Activated T-helper 1 cell treated with anti-CD3 and anti-CD28 coated beads, Interleukin-12 subunit alpha, Interleukin-12 subunit beta, Interleukin-2, Interleukin-4 antibody, amounts not matched to agents 30 ng/mL and 10 ng/mL and 1 ng/mL, durations not matched to agents 14 hours and 24 hours and 36 hours (primary cell): ENCODE results near the gene PRRG4. TPM values are rescaled to one million over a fixed set of nuclear protein-coding genes. Genes with fewer than 3 reads are reported as not detected.
"Not testable (repeated sequence)": the region's sequence is repeated elsewhere in the genome, so short reads cannot be mapped to it uniquely, and the experiment has no call there.

Experiments
- DNase-seq: peaks from one replicate; pipeline ENCODE4 v3.0.0; 2021; ENCODE audit warnings: low spot score
- H3K27ac Mint-ChIP-seq: one replicate; pipeline ENCODE4 v1.8.0; 2021; ENCODE audit warnings: mild to moderate bottlenecking, mixed read lengths
- H3K27me3 Mint-ChIP-seq: one replicate; pipeline ENCODE4 v1.8.0; 2022; ENCODE audit warnings: mild to moderate bottlenecking, moderate library complexity, mixed read lengths; ENCODE audit not compliant: insufficient read depth
- H3K36me3 Mint-ChIP-seq: one replicate; pipeline ENCODE4 v1.8.0; 2021; ENCODE audit warnings: low read depth, mixed read lengths
- H3K4me1 Mint-ChIP-seq: one replicate; pipeline ENCODE4 v1.8.0; 2021; ENCODE audit warnings: low read depth, mixed read lengths
- H3K4me3 Mint-ChIP-seq: one replicate; pipeline ENCODE4 v1.8.0; 2021; ENCODE audit warnings: mild to moderate bottlenecking, moderate library complexity, mixed read lengths
- H3K9me3 Mint-ChIP-seq: one replicate; pipeline ENCODE4 v1.8.0; 2021; ENCODE audit warnings: mixed read lengths
- intact Hi-C: fragments of 100-400 bp; cut with micrococcal nuclease; formaldehyde crosslinking; loops from one replicate; pipeline ENCODE4 v1.15.1; 2024
- total RNA-seq: library from RNA; stranded (reverse); gene quantifications from 2 replicates; pipeline ENCODE4 v1.2.3, GENCODE V29; 2022

The PRRG4 gene
- total RNA-seq, 1 donor from 2014 or later, result 0.83 TPM

DNA sequence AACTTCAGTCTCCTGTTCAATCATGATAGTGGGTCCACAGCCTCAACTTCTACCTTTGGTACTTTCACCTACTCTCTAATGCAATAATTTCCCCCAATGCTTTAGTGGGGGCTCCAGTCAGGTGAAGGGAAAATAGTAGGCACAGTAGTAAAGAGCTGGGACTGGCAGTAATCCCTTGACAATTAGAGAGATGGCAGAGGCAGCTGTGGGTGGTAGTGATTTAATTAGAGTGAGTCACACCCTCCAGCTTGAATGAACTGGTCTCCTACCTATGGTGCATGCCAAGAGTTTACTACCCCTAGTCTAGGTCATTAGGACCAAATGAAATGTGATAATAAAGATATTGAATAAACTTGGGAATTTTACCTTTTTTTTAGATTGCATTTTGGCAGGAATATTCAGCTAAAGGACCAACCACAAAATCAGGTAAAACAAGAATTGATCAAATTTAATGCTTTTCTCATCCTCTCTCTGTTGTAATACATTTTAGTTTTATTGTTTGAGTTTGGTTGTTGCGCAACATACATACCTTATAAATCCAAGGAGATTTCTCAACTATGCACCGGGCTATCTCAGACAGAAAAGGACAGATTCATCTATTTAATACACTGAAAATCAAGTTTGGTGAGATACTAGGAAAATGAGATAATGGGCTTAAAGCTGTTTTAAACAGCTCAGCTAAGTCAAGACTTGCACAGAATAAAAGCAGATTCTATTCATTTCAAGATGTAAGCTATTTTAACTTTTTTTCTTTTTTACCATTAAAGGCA, 9.0 kb downstream of the PRRG4 start:
- no peak for DNase-seq
- H3K9me3 Mint-ChIP-seq, result no peaks in the 10 kb centered on the region
- peaks cover 5% of the 10 kb centered on the region for H3K27me3 Mint-ChIP-seq
- no peak overlapping the region for H3K27ac Mint-ChIP-seq
- intact Hi-C loops, result no loop called here
- no peak overlapping the region for H3K4me3 Mint-ChIP-seq
- H3K36me3 Mint-ChIP-seq, result no peaks in the 10 kb centered on the region
- H3K4me1 Mint-ChIP-seq, result no peaks in the 10 kb centered on the region

DNA sequence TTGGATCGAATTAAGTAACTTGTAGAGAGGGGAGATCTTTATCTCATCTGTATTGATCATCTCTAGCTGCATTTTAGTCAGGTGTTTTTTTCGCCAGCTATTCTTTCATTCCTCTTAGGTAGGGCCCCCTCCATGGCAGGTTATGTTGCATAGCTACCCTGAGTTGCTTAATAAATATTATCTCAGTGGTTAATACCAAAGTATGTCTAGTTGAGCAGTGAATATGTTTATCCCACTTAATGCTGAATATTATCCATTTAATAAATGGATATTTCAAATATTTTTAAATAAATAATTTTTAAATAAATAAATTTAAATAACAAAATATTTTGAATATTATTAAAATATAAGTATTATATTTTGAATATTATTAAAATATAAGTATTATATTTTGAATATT, 9.6 kb downstream of the PRRG4 start:
- no peak overlapping the region for H3K27ac Mint-ChIP-seq
- H3K27me3 Mint-ChIP-seq, result peaks cover 2% of the 10 kb centered on the region
- intact Hi-C loops, result no loop called here
- H3K4me1 Mint-ChIP-seq, result no peaks in the 10 kb centered on the region
- H3K4me3 Mint-ChIP-seq, result no peak overlapping the region
- H3K9me3 Mint-ChIP-seq, result no peaks in the 10 kb centered on the region
- H3K36me3 Mint-ChIP-seq, result no peaks in the 10 kb centered on the region
- DNase-seq, result no peak

DNA sequence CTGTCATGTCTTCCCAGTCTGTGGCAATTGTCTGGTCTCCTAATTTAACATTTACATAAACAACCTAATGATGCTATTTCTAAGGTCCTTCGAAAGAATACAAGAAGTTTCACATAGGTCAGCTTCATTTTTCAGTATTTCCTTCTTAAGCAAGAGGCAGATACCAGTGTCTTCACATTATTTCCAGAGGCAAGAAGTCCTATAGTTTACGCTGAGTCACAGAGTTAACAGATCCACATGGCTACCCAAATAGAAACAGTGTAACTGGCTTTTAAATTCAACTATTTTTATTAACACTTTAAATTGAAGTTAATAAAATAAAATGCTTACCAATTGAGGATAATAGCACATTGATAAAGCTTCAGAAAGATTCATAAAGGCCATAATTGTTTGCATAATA, 10.9 kb downstream of the PRRG4 start:
- Mint-ChIP-seq H3K27ac (no peak overlapping the region), H3K27me3 (no peaks in the 10 kb centered on the region)
- intact Hi-C loops, result no loop called here

DNA sequence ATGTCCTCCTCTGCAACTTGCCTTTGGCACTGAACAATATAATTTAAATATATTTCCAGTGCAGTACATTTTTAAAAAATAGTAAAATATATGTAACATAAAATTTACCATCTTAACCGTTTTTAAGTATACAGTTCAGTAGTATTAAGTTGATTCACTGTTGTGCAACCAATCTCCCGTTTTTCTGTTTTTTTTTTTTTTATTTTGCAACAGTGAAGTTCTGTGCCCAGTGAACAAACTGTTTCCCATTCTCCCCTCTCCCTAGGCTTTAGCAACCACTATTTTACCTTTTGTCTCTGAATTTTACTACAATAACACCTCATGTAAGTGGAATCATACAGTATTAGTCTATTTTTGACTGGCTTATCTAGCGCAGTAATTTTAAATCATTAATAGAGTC, 13.8 kb downstream of the PRRG4 start:
- Mint-ChIP-seq H3K4me1 (no peaks in the 10 kb centered on the region), H3K4me3 (no peak overlapping the region), H3K9me3 (no peaks in the 10 kb centered on the region), H3K27me3 (peaks cover 4% of the 10 kb centered on the region), H3K27ac (no peak overlapping the region), H3K36me3 (no peaks in the 10 kb centered on the region)
- no peak for DNase-seq
- intact Hi-C loops, result no loop called here

More for the DNA sequence above, 10.9 kb downstream of the PRRG4 start:
- no peak overlapping the region for H3K4me3 Mint-ChIP-seq
- H3K9me3 Mint-ChIP-seq, result no peaks in the 10 kb centered on the region
- H3K4me1 Mint-ChIP-seq, result no peaks in the 10 kb centered on the region
- no peak for DNase-seq
- no peaks in the 10 kb centered on the region for H3K36me3 Mint-ChIP-seq

DNA sequence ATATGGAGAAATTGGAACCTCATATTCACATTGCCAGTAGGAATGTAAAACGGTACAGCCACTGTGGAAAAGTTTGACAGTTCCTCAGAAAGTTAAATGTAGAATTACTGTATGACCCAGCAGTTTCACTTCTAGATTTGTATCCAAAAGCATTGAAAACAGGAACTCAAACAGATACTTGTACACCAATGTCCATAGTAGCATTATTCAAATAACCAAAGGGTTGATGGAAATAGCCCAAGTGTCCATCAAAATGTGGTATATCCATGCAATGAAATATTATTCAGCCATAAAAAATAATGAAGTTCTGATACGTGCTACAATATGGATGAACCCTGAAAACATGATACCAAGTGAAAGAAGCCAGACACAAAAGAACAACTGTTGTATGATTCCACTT, 17.8 kb downstream of the PRRG4 start:
- Mint-ChIP-seq H3K27ac (no peak overlapping the region), H3K4me1 (peaks cover 6% of the 10 kb centered on the region), H3K36me3 (no peaks in the 10 kb centered on the region), H3K4me3 (no peak overlapping the region), H3K27me3 (peaks cover 11% of the 10 kb centered on the region), H3K9me3 (no peaks in the 10 kb centered on the region)
- DNase-seq, result no peak
- intact Hi-C loops, result no loop called here

DNA sequence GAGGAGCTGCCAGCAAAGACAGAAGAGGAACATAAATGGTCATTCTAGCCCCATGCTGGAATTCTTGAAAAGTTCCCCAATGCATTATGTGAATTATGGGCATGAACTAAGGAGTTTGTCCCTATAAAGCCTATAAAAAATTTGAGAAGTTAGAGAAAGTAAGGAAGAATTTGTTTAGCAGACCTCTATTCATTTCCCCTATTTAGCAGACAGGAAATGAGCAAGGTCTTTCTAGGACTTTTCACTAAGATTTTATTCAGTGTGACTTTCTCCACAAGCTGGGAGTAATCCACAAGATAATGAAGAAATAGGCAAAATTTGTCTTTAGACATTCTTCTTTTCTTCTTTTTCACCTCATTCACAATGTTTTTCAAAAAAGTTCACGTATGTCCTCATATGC, 20.0 kb downstream of the PRRG4 start:
- H3K4me1 Mint-ChIP-seq, result peaks cover 7% of the 10 kb centered on the region
- no peaks in the 10 kb centered on the region for H3K36me3 Mint-ChIP-seq
- H3K27ac Mint-ChIP-seq, result no peak overlapping the region
- no peak for DNase-seq
- H3K9me3 Mint-ChIP-seq, result no peaks in the 10 kb centered on the region
- no peak overlapping the region for H3K4me3 Mint-ChIP-seq
- H3K27me3 Mint-ChIP-seq, result peaks cover 13% of the 10 kb centered on the region
- intact Hi-C loops, result no loop called here

DNA sequence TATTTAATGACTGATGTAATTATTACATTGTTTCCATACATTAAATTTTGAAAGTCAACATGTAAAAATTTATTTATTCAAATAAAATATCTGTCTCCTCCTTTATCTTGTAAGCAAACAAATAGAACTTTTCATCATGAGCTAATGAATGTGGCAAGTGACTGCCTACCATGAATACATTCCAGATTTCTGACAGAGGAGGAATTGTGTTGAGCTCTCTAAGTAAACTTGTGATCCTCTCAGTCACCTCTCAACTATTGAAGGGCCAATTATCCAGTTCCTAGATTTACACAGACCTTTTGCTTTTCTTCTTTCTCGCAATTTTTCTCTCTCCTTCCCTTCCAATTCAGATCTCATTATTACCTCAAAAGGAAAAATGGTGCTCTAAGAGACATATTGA, 21.5 kb downstream of the PRRG4 start:
- DNase-seq, result no peak
- Mint-ChIP-seq H3K9me3 (no peaks in the 10 kb centered on the region), H3K4me3 (no peak overlapping the region), H3K27me3 (peaks cover 13% of the 10 kb centered on the region), H3K36me3 (no peaks in the 10 kb centered on the region), H3K4me1 (peaks cover 7% of the 10 kb centered on the region), H3K27ac (no peak overlapping the region)
- intact Hi-C loops, result no loop called here

DNA sequence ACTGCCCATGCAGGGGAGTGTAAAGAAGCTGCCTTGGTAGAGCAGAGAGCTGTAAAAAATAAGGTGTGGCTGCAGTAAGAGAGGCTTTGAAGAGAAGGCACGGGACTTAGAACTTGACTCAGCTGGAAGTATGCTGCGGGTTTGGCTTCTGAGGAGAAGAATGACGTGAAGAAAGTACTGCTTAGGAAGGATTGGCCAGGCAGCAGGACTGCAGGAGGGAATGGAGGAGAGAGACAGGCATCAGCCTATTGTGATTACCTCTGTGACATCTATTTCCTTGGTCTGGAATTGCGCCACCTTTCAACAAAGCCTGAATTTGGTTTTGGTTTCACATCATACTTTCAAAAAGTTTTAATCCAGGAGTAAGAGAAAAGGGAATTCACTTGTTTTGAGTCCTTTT, 22.5 kb downstream of the PRRG4 start:
- intact Hi-C loops, result no loop called here
- peaks cover 7% of the 10 kb centered on the region for H3K4me1 Mint-ChIP-seq
- H3K9me3 Mint-ChIP-seq, result no peaks in the 10 kb centered on the region
- DNase-seq, result no peak
- H3K36me3 Mint-ChIP-seq, result no peaks in the 10 kb centered on the region
- peaks cover 9% of the 10 kb centered on the region for H3K27me3 Mint-ChIP-seq
- H3K27ac Mint-ChIP-seq, result no peak overlapping the region
- no peak overlapping the region for H3K4me3 Mint-ChIP-seq

DNA sequence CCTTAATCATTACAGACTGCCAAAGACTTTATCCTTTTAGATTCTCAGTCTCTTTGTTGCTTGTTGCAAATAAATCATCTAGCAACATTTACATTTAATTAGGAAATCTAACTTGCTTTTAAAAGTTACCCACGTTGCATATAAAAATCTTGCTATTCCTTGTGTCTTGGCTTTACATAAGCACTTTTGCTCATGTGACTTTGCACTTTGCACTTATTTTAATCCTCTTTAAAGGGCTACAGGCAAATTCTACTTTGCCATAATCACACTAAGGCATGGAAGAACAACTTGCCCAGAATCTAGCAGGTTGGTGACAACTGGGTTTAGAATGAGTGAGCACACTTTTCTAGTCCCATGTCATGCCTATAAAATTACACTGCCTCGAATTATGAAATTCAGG, 25.9 kb downstream of the PRRG4 start:
- no peak for DNase-seq
- H3K27ac Mint-ChIP-seq, result no peak overlapping the region
- peaks cover 7% of the 10 kb centered on the region for H3K4me1 Mint-ChIP-seq
- H3K36me3 Mint-ChIP-seq, result no peaks in the 10 kb centered on the region
- no peak overlapping the region for H3K4me3 Mint-ChIP-seq
- no peaks in the 10 kb centered on the region for H3K9me3 Mint-ChIP-seq
- peaks cover 9% of the 10 kb centered on the region for H3K27me3 Mint-ChIP-seq
- intact Hi-C loops, result no loop called here

DNA sequence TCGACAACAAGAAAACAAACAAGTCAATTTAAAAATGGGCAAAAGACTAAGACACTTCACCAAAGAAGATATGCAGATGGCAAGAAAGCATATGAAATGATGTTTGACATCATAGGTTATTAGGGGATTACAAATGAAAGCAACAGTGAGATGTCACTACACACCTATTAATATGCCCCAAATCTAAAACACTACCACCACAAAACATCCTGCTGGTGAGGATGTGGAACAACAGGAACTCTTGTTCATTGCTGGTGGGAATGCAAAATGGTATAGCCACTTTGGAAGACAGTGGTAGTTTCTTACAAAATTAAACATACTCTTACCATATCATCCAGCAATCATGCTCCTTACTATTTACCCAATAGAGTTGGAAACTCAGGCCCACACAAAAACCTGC, 29.0 kb downstream of the PRRG4 start:
- Mint-ChIP-seq H3K4me1 (no peaks in the 10 kb centered on the region), H3K4me3 (no peak overlapping the region)
- intact Hi-C loops, result no loop called here

DNA sequence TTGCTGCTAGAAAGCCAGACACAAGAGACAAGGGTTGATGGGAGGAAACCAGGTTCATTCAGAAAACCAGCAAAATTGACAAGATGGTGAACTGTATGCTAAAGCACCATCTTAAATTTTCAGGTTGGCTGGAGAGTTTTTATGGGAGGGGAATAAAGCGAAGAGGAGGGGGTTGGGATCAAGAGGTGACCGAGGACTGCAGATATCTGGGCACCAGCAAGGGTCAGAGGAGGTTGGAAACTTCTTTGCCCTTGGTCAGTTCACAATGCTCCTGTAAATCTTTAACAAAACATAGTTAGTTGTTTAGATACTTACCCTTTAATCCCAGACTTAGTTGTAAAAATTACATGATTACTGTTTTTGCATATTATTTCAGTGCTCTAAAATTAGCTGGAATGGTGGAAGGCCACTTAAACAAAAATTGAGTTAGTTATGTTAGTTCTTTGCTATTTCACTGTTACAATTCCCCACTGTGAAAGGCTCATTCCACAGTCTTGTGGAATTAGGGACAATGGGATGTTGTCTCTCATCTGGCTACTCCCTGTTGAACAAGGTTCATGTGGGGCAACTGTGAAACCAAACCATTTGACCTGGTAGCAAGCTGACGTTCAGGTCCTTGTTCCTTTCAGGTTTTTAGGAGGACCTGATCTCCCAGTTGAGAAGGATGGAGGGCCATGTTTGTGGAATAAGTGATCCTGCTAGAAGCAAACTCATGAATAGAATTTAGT, 32.3 kb downstream of the PRRG4 start:
- DNase-seq, result no peak
- H3K27ac Mint-ChIP-seq, result no peak overlapping the region
- H3K27me3 Mint-ChIP-seq, result peaks cover 13% of the 10 kb centered on the region
- no peaks in the 10 kb centered on the region for H3K4me1 Mint-ChIP-seq
- H3K36me3 Mint-ChIP-seq, result no peaks in the 10 kb centered on the region
- no peak overlapping the region for H3K4me3 Mint-ChIP-seq
- no peaks in the 10 kb centered on the region for H3K9me3 Mint-ChIP-seq
- intact Hi-C loops, result no loop called here

More for the DNA sequence above, 29.0 kb downstream of the PRRG4 start:
- Mint-ChIP-seq H3K9me3 (no peaks in the 10 kb centered on the region), H3K27me3 (peaks cover 3% of the 10 kb centered on the region), H3K27ac (no peak overlapping the region), H3K36me3 (no peaks in the 10 kb centered on the region)
- no peak for DNase-seq

DNA sequence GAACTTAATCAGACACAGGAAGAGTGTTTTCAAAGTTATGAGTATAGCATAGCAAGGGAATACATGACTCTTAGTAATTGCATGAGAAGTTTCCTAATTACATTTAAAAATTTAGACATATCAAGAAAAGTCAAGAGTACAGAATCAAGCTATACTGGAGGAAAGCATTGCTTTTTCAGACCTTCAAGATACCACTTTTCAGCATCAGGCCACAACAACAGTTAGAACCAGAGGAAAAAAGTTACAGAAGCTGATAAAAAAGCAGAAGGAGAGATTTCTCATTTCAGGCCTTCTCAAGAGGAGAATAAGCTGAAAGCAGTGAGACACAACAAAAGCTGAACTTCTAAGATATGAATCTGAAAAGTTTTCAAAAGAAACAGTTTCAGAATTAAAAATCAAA, 34.8 kb downstream of the PRRG4 start:
- no peak for DNase-seq
- no peak overlapping the region for H3K27ac Mint-ChIP-seq
- peaks cover 21% of the 10 kb centered on the region for H3K27me3 Mint-ChIP-seq
- no peaks in the 10 kb centered on the region for H3K4me1 Mint-ChIP-seq
- H3K4me3 Mint-ChIP-seq, result no peak overlapping the region
- H3K36me3 Mint-ChIP-seq, result no peaks in the 10 kb centered on the region
- peaks cover 5% of the 10 kb centered on the region for H3K9me3 Mint-ChIP-seq
- intact Hi-C loops, result no loop called here

DNA sequence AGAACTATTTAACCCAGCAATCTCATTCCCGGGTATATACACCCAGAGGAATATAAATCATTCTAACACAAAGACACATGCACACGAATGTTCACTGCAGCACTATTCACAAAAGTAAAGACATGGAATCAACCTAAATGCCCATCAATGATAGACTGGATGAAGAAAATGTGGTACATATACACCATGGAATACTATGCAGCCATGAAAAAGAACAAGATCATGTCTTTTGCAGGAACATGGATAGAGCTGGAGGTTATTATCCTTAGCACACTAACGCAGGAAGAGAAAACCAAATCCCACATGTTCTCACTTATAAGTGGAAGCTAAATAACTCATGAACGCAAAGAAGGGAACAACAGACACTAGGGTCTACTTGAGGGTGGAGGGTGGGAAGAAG, 39.0 kb downstream of the PRRG4 start:
- H3K27me3 Mint-ChIP-seq, result peaks cover 18% of the 10 kb centered on the region
- H3K4me1 Mint-ChIP-seq, intact Hi-C loops, H3K4me3 Mint-ChIP-seq, H3K27ac Mint-ChIP-seq, H3K9me3 Mint-ChIP-seq, DNase-seq, H3K36me3 Mint-ChIP-seq: not testable (repeated sequence)
